AG04450 (cell line): ENCODE results near the gene ZNF780B. TPM values are rescaled to one million over a fixed set of nuclear protein-coding genes. Genes with fewer than 3 reads are reported as not detected.
A peak's percentile ranks its signal among the peaks of the same experiment; 100 is the strongest.

Experiments
- CTCF ChIA-PET: fragments of 300-600, 350-600 bp; formaldehyde crosslinking; extraction: SDS; loops from one replicate; lab custom pipeline; 2022; ENCODE audit warnings: antibody characterized with exemption, inconsistent platforms; lab: Charles Lee
- POLR2A ChIA-PET: fragments of 350-600 bp; formaldehyde crosslinking; extraction: SDS; loops from one replicate; lab custom pipeline; 2021; ENCODE audit warnings: antibody characterized with exemption, inconsistent platforms; lab: Yijun Ruan, JAX
- DNase-seq: peaks from one replicate; pipeline ENCODE4 v3.0.0-alpha.2; 2011; ENCODE audit warnings: low read depth, low spot score
- H3K27ac ChIP-seq: one replicate; pipeline ENCODE4 v1.5.1; 2012; ENCODE audit warnings: low read depth, low read length, control low read depth
- H3K27me3 ChIP-seq: one replicate; pipeline ENCODE4 v1.6.0; 2012; ENCODE audit warnings: low read length; ENCODE audit not compliant: control insufficient read depth, insufficient read depth
- H3K4me3 ChIP-seq: 2 replicates; pipeline ENCODE4 v1.5.1; 2011; ENCODE audit warnings: mild to moderate bottlenecking, low read depth, low read length, control low read depth
- H3K9me3 ChIP-seq: 2 replicates; pipeline ENCODE4 v1.5.1; 2012; ENCODE audit warnings: low read length; ENCODE audit not compliant: control insufficient read depth, insufficient read depth
- polyA plus RNA-seq: library from polyadenylated mRNA; depleted of rRNA; stranded (reverse); fragments of >200 nt; gene quantifications from 2 replicates; pipeline ENCODE4 v1.2.3, GENCODE V29; 2011
- TF ChIP-seq, protein P1 (sequence below): IDR thresholded peaks from 2 replicates; pipeline ENCODE4 v1.5.1; 2011; ENCODE audit warnings: low read depth, low read length, control low read depth, inconsistent platforms

Gene ZNF780B
- polyA plus RNA-seq, 1 experiment, result 8.3 TPM

DNA sequence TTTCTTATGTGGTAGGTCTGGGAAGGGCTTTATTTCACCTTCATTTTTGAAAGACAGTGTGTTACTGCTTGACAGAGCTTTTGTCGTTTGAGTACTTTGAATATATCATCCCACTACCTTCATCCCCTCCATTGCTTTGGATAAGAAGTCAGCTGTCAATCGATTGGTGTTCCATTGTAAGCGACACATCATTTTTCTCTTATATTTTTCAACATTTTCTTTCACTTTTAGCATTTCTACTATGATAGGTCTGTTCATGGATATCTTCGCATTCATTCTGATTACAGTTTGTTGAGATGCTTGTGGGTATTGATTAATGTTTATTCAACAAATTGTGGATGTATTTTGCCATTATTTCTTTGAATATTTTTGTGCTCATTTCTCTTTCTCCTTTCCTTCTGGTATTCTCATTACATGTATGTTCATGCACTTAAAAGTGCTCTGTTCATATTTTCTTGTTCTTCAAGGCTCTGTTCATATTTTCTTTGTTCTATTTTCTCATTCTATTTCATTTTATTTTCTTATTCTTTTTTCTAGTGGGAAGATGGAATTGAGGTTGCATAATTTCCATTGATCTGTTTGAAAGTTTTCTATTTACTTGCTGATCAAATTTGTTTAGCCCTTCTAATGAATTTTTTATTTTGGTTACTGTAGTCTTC, 30.0 kb downstream of the ZNF780B start:
- H3K4me3 ChIP-seq, result no peak overlapping the region
- no peak overlapping the region for H3K27ac ChIP-seq
- TF ChIP-seq, protein P1, sequence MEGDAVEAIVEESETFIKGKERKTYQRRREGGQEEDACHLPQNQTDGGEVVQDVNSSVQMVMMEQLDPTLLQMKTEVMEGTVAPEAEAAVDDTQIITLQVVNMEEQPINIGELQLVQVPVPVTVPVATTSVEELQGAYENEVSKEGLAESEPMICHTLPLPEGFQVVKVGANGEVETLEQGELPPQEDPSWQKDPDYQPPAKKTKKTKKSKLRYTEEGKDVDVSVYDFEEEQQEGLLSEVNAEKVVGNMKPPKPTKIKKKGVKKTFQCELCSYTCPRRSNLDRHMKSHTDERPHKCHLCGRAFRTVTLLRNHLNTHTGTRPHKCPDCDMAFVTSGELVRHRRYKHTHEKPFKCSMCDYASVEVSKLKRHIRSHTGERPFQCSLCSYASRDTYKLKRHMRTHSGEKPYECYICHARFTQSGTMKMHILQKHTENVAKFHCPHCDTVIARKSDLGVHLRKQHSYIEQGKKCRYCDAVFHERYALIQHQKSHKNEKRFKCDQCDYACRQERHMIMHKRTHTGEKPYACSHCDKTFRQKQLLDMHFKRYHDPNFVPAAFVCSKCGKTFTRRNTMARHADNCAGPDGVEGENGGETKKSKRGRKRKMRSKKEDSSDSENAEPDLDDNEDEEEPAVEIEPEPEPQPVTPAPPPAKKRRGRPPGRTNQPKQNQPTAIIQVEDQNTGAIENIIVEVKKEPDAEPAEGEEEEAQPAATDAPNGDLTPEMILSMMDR, result no peak
- no peaks in the 10 kb centered on the region for H3K27me3 ChIP-seq
- CTCF ChIA-PET, result no interaction called here
- POLR2A ChIA-PET, result no interaction called here
- peaks cover 45% of the 10 kb centered on the region for H3K9me3 ChIP-seq
- DNase-seq, result no peak

DNA sequence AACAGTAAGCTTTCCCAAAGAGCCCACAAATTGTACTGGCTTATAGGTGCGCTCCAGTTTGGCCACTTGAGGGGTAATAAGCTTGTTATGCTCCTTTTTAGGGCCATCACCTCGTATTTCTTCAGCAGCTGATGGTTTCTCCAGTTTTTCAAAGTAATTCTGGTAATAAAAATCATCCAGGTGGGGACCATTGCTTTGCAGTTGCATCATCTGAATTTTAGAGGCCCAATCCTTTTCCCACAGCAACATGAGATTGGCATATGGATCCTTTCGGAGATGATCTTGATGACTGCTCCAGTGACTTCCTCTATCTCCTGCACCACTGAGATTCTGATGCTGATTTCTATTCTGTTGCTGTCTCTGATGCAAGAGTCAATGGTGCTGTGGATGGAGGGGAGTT, 32.1 kb downstream of the ZNF780B start:
- H3K9me3 ChIP-seq, result peaks cover 38% of the 10 kb centered on the region
- TF ChIP-seq, protein P1, result no peak
- H3K27me3 ChIP-seq, result no peaks in the 10 kb centered on the region
- ChIA-PET CTCF (no interaction called here), POLR2A (no interaction called here)
- no peak for DNase-seq
- no peak overlapping the region for H3K27ac ChIP-seq
- no peak overlapping the region for H3K4me3 ChIP-seq

DNA sequence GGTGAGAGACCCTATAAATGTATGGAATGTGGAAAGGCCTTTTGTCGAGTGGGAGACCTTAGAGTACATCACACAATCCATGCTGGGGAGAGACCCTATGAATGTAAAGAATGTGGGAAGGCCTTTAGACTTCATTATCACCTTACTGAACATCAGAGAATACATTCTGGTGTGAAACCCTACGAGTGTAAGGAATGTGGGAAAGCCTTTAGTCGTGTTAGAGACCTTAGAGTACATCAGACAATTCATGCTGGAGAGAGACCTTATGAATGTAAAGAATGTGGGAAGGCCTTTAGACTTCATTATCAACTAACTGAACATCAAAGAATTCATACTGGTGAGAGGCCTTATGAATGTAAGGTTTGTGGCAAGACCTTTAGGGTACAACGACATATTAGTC, 42.0 kb downstream of the ZNF780B start:
- no peaks in the 10 kb centered on the region for H3K27me3 ChIP-seq
- H3K9me3 ChIP-seq, result peaks cover 21% of the 10 kb centered on the region
- no peak for DNase-seq
- no peak overlapping the region for H3K27ac ChIP-seq
- H3K4me3 ChIP-seq, result no peak overlapping the region
- CTCF ChIA-PET, result no interaction called here
- POLR2A ChIA-PET, result no interaction called here
- TF ChIP-seq, protein P1, result no peak

DNA sequence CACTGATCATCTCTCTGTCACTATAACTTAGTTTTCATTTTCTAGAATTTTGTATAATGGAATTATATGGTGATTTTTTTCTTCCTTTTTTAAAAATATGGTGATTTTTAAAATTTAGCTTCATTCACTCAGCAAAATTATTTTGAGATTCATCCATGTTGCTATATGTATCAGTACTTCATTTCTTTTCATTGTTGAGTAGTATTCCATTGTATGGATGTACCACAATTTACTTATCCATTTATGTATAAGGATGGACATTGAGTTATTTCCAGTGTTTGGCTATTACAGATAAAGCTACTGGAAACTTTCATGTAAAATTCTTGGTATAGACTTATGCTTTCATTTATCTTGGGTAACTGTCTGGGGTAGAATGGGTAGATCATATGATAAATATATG, 46.4 kb downstream of the ZNF780B start:
- ChIA-PET CTCF (interaction anchor here (0.6 kb wide), 1 partner anchor 164 kb away, joined by 7 read pairs; no protein-coding TSS in a partner anchor), POLR2A (no interaction called here)
- Histone ChIP-seq H3K4me3 (no peak overlapping the region), H3K27ac (no peak overlapping the region), H3K27me3 (no peaks in the 10 kb centered on the region), H3K9me3 (peaks cover 7% of the 10 kb centered on the region)
- DNase-seq, result no peak
- TF ChIP-seq, protein P1, result no peak

DNA sequence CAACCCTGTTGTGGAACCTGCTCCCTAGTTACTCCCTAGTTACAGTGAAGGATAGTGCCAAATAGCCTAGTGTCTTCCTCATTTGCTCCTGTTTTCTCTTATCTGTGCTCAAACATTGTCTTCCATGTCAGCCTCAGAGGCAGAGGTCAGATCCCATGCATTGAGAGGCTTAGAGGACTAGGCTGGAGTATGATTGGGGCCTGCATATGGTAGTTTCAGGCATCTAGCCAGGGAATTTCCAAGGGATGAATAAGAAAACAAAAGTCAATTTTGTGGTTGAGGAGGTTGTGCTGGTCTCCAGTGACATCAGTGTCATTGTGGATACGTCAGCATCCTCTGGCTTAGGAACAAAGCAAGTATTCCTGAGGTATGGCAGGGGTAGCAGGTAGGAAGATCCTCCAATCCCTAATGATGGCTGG, 49.7 kb downstream of the ZNF780B start:
- H3K27ac ChIP-seq, result peak overlapping the region; percentile 32
- TF ChIP-seq, protein P1, result no peak
- CTCF ChIA-PET, result no interaction called here
- POLR2A ChIA-PET, result interaction anchor here (1.2 kb wide), 1 partner anchor 36 kb away, joined by 3 read pairs; the partner anchor contains the start of gene PSMC4
- no peak overlapping the region for H3K4me3 ChIP-seq
- peak; percentile 59 for DNase-seq
- no peaks in the 10 kb centered on the region; the same call in 1 of the 2 replicates for H3K9me3 ChIP-seq
- H3K27me3 ChIP-seq, result no peaks in the 10 kb centered on the region
